ENCODE measurements around the gene ORM1.
"Not testable (repeated sequence)": the region's sequence is repeated elsewhere in the genome, so short reads cannot be mapped to it uniquely, and the experiment has no call there.

Gene ORM1

GRCh38 chr9:114325684-114326254 lies 2.9 kb downstream of the ORM1 start:
- DNase-seq (ENCODE audit: low spot score) = not testable (repeated sequence)

- no peak for DNase-seq (ENCODE audit: low spot score)
Measured at GRCh38 chr9:114327749-114328148, 4.9 kb downstream of the ORM1 start.

GRCh38 chr9:114328357-114328820 lies 5.5 kb downstream of the ORM1 start:
- not testable (repeated sequence) for DNase-seq (ENCODE audit: low spot score)

- not testable (repeated sequence) for DNase-seq (ENCODE audit: low spot score)
Measured at GRCh38 chr9:114328937-114329624, 6.2 kb downstream of the ORM1 start.

GRCh38 chr9:114329625-114330022 lies 6.7 kb downstream of the ORM1 start, which contains the start of gene ORM2:
ORM2 (plus strand) TSS chr9:114329869; CDS start chr9:114329905, 36 bp downstream.
- DNase-seq (ENCODE audit: low spot score) = not testable (repeated sequence)

GRCh38 chr9:114330636-114331035 lies 7.7 kb downstream of the ORM1 start:
- DNase-seq (ENCODE audit: low spot score) = no peak

- DNase-seq (ENCODE audit: low spot score) = not testable (repeated sequence)
Measured at GRCh38 chr9:114331229-114332195, 8.6 kb downstream of the ORM1 start.

- not testable (repeated sequence) for DNase-seq (ENCODE audit: low spot score)
Measured at GRCh38 chr9:114332474-114333040, 9.7 kb downstream of the ORM1 start.

- DNase-seq (ENCODE audit: low spot score) = not testable (repeated sequence)
Measured at GRCh38 chr9:114333718-114334117, 10.8 kb downstream of the ORM1 start.

- DNase-seq (ENCODE audit: low spot score) = no peak
Measured at GRCh38 chr9:114334490-114334889, 11.6 kb downstream of the ORM1 start.

- no peak for DNase-seq (ENCODE audit: low spot score)
Measured at GRCh38 chr9:114335745-114336144, 12.8 kb downstream of the ORM1 start.

- DNase-seq (ENCODE audit: low spot score) = no peak
Measured at GRCh38 chr9:114336157-114336556, 13.3 kb downstream of the ORM1 start.

GRCh38 chr9:114336699-114337395 lies 13.9 kb downstream of the ORM1 start:
- DNase-seq (ENCODE audit: low spot score) = no peak

GRCh38 chr9:114338187-114338586 lies 15.3 kb downstream of the ORM1 start:
- no peak for DNase-seq (ENCODE audit: low spot score)

GRCh38 chr9:114339130-114339908 lies 16.4 kb downstream of the ORM1 start:
- DNase-seq (ENCODE audit: low spot score) = peak; percentile 95

- DNase-seq (ENCODE audit: low spot score) = no peak
Measured at GRCh38 chr9:114341152-114341830, 18.4 kb downstream of the ORM1 start.

GRCh38 chr9:114341991-114342390 lies 19.1 kb downstream of the ORM1 start:
- DNase-seq (ENCODE audit: low spot score) = no peak

GRCh38 chr9:114342755-114343440 lies 20.0 kb downstream of the ORM1 start:
- no peak for DNase-seq (ENCODE audit: low spot score)

GRCh38 chr9:114343471-114344187 lies 20.7 kb downstream of the ORM1 start:
- DNase-seq (ENCODE audit: low spot score) = no peak

All from HuH-7.5 (cell line).